GM21526 (cell line): Measurements from ENCODE around the gene SCARF2.
"Not testable (repeated sequence)": the region's sequence is repeated elsewhere in the genome, so short reads cannot be mapped to it uniquely, and the experiment has no call there.

ENCODE experiments used
- ATAC-seq: cut with Tn5 transposase; IDR thresholded peaks from one replicate; pipeline ENCODE4 v1.9.1; 2021; ENCODE audit warnings: moderate library complexity; ENCODE audit not compliant: unreplicated experiment, low FRiP score

SCARF2 gene

DNA sequence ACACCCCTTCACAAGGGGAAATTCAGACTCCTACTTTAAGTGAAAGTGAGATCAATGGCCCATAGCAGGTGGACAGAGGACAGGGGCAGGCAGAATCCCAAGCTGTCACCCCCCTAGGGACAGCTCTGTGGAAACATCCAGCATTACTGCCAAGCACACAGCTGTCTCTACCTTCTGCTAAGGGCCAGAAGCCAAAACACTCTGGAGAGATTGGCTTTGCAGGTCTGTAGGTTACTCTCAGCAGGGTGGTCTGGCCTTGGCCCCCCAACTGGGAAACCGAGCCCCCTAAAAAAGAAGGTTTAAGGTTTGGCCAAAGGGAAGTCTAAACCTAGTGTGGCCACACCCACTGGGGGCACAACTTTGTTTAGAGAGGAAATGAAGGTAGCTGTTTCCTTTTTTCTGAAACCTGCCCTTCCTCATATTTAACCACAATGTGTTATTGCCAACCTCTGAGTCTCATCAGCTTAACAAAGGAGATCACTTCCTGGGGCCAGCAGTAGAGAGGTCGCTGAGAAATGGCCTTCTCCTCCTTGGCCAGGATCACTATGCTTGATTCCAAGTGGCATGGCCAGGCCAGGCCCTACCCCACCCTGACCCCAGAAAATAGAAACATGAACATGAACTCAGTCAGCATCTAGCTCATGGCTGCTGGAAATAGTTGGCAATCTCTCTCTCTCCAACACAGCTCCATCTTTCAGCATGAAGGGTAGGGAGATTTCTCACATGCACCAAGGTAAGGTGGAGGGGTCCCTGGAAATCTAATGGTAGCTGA, 25.9 kb upstream of the SCARF2 start:
- no peak for ATAC-seq

DNA sequence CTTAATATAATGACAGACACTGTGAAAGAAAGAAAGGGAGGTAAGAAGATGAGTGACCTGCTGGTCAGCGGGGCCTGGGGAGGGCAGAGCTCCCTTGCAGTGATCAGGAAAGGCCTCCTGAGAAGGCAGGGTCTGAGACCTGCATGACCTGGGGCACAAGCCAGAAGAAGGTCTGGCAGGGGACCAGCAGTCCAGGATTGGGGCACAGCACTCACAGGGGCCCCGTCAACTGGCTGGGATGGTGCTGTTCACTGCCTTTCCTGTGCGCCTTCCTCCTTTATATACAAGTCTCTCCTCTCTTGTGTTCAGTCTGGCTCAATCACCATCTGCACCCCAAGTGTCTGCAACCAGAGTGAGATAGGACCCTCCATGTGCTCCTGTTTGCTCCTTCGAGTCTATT, 22.2 kb upstream of the SCARF2 start:
- no peak for ATAC-seq

DNA sequence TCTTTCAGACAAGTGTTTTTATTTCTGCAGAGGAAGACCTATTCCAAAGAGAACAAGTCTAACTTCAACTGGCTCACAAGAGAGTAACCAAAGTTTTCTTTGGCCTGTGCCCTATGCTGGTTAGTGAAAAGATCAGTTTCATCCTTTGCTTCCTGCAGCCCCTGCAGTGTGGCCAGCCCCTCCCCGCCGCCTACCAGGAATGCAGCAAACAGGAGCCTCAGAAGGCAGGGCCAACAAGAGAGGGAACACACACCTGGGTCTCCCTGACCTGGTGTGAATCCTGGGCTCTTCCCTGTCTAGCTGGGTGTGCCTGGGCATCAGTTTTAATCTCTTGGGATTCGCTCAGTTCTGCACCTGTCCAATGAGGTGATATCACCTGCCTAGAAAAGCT, 21.5 kb upstream of the SCARF2 start:
- ATAC-seq, result no peak

DNA sequence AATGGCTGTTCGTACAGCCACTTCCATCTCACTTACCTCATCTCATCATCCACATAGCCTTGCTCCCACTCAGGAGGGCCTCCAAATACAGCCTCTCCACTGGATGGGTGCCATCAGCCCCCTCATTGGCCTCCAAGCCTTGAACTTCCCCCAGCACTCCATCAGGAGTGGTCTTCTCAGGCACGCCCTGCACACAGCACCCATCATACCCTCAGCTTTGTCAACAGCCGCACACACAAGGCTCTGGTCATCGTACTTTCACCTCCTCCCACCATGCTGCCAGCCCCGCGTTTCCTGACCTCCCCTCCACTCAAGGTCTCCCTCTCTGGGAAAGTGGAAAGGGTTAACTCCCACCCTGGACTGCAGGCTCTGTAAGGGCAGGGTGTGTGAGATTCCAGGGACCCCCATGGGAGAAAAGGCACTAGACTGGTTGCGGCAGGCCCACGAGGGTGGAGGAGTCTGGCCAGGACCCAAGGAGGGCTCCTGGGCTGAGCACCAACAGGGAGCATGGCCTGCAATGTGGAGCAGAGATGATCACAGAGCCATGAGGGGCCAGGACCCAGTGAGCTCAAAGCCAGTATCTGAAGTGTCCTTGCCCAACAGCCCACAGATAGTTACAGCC, 21.0 kb upstream of the SCARF2 start:
- ATAC-seq, result no peak

DNA sequence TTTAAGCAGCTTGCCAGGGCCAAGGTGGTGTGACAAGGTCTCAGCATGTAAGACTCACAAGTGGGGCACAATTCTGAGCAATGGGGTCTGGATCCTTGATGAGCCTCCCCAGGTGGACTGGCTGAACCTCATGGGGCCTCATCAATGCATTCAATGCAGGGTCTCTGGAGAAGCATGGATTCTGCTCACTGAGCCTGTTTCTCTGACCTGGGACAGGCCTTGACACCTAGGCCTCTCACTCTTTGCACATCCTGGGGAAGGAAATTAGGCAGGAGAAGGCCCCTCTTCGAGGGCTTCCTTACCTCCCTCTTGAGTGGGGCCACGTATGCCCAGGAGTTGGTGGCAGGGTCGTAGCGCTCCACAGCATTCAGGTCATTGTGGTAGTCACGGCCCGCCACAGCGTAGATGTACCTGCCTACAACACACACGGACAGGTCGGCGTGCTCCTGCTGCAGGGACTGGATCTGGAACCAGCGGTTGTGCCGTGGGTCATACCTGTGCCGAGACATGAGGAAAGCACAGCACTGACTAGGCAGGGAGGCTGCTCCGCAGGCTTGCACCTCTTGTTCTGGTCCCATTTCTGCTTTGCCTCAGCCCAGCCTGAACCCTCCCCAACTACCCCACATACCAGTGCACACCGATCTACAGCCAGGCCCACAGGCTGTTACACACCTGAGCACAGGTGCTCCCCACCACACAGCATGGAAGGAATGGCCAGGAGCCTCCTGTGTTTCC, 20.0 kb upstream of the SCARF2 start:
- ATAC-seq, result no peak

DNA sequence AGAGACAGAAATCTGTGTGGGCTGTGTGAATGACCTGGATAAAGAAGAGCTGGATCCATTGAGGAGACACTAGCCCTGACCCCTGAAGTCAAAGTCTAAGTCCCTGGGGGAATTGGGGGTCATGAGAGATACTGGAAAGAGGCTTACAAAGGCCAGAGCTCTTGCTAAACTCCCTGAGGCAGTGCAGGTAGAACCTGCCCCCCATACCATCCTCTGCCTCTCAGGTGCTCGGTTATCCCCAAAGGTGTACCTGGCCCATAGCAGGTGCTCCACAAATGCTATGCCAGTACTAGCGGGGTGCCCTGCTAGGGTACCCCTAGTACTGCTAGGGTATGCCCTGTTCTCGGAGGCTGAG, 19.1 kb upstream of the SCARF2 start:
- ATAC-seq, result no peak

DNA sequence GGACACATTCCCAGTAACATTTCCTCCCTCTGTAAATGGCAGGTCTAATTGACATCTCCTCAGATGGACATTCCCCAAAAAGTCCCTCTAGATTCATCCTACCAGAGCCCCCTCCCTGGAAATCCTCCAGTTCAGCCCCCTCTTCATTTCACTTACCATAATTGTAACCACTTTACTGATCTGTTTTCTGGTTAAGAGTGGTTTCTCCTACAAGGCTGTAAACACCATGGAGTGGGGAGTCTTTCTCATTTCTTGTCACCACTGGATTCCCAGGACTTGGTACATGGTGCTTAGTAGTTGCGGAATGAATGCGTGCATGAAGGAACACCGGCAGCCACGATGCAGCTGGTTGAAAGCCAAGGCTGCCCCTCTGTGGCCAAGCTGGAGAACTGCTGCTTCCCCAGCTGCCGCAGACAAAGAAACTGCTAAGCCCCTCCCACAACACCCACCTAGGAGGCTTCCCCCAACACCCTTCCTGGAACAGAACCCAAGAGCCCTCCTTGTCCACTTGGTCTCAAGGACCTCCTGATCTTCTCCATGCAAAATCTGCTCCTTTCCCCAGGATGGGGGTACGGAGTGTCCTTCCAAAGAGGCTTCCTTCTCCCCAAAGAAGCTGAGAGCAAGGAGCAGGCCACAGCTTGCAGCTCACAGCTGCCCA, 18.6 kb upstream of the SCARF2 start:
- no peak for ATAC-seq

DNA sequence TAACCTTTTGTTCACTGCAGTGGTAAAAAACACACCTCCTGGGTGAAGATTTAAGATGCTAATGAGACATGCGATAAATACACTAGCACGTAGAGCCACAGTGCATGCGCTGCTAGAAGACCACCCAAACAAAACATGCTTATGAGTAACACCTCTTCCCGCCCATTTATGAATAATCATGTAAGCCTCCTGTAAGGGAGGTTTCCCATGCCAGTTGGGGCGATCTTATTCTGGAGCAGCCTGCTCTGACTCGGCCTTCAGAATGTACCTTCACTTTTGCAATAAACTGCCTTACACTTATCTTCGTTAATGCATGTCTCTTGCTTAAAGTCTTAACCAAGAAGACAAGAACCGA, 18.1 kb upstream of the SCARF2 start:
- ATAC-seq, result no peak

DNA sequence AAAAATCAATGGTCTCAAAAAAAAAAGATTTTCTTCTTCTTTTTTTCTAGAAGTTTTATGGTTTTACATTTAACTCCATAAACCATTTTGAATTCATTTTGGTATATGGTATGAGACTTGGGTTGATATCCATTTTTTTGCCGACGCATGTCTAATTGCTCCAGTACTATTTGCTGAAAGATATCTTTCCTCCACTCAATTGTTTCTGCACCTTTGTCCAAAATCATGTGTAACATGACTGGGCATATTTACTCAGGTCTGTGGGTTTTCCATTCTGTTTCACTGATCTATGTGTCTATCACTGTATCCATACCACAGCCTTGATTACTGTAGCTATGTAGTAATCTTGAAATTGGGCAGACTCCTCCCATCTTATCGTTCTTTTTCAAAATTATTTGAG, 15.6 kb upstream of the SCARF2 start:
- ATAC-seq, result no peak

DNA sequence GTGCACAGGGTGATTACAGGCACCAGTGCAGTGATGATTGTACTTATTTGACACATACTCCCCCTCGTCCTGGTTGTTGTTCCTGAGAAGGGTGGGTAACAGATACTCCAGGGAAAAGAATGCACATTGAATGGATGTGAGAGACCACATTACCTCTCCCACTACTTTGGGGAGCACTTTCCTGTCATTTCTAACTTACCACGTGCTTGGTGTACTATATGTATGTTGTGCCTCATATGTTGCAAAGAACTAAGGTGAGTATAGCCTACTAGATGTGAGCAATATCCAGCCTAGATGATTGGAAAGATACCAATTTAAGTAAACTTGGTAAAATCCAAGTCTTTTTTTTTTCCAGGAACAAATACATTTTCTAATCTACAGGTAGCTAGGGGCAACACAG, 14.3 kb upstream of the SCARF2 start:
- ATAC-seq, result no peak

DNA sequence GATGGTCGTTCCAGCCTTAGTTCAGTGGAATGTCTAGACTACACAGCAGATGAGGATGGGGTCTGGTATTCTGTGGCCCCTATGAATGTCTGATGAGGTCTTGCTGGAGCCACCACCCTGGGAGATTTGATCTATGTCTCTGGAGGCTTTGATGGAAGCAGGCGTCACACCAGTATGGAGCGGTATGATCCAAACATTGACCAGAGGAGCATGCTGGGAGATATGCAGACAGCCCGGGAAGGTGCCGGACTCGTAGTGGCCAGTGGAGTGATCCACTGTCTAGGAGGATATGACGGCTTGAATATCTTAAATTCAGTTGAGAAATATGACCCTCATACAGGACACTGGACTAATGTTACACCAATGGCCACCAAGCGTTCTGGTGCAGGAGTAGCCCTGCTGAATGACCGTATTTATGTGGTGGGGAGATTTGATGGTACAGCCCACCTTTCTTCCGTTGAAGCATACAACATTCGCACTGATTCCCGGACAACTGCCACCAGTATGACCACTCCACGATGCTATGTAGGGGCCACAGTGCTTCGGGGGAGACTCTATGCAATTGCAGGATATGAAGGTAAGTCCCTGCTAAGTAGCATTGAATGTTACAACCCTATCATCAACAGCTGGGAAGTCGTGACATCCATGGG, 13.6 kb upstream of the SCARF2 start:
- ATAC-seq, result not testable (repeated sequence)

DNA sequence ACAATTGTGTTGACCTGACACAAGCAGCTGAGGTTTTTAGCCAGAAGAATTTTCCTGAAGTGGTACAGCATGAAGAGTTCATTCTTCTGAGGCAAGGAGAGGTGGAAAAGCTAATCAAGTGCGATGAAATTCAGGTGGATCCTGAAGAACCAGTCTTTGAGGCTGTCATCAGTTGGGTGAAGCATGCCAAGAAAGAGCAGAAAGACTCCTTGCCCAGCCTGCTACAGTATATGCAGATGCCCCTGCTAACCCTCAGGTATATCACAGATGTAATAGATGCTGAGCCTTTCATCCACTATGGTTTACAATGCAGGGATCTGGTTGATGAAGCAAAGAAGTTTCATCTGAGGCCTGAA, 12.9 kb upstream of the SCARF2 start:
- ATAC-seq, result no peak

DNA sequence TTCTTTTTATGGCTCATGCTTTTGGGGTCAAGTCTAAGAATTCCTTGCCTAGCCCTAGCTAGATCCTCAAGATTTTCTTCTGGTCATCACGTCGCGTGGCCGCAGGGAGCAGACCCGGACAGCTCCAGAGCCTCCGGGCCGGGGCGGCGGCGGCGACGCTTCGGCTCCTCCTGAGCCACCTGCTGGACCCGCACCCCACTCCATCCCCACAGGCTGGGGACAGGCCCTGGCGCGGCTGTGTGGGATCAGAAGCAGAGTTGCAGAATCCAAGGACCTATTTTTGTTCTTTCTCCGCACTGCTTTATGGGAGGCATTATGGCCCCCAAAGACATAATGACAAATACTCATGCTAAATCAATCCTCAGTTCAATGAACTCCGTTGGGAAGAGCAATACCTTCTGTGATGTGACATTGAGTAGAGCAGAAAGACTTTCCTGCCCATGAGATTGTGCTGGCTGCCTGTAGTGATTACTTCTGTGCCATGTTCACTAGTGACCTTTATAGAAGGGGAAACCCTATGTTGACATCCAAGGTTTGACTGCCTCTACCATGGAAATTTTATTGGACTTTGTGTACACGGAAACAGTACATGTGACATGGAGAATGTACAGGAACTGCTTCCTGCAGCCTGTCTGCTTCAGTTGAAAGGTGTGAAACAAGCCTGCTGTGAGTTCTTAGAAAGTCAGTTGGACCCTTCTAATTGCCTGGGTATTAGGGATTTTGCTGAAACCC, 12.4 kb upstream of the SCARF2 start:
- no peak for ATAC-seq

DNA sequence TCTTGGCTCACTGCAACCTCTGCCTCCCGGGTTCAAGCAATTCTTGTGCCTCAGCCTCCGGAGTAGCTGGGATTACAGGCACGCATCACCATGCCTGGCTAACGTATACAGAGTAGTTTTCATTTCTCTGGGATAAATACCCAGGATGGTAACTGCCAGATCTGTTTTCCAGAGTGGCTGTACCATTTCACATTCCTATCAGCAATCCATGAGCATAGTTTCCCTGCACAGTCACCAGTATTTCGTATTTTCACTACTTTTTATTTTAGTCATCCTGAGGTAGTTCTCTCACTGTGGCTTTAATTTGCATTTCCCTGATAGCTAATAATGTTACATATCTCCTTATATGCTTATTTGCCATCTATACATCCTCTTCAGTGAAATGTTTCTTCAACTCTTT, 11.0 kb upstream of the SCARF2 start:
- no peak for ATAC-seq

DNA sequence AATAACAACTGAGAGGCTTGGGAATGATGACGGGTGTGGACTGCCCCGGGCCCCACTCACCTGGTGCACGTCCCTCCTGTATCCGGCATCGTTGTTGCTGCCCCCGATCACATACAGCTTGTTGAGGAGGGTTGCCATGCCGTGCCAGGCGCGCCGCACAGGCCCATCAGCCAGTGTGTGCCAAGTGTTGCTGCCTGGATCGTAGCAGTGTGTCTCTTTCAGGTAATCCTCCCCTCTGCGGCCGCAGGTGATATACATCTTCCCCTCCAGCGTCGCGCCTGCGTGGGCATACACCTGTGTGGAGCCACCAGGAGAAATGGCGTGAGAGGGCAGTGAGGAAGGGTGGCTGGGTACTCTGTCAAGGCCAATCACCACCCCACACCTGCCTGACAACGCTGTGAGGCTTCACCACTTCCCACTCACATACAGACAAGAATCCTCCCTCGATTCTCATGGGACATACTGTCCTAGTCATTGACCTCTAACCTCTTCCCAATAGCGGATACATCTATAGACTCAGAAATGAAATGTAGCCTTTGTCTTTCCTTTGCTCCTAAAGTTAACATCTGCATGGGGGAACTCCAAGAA, 8.9 kb upstream of the SCARF2 start:
- no peak for ATAC-seq

DNA sequence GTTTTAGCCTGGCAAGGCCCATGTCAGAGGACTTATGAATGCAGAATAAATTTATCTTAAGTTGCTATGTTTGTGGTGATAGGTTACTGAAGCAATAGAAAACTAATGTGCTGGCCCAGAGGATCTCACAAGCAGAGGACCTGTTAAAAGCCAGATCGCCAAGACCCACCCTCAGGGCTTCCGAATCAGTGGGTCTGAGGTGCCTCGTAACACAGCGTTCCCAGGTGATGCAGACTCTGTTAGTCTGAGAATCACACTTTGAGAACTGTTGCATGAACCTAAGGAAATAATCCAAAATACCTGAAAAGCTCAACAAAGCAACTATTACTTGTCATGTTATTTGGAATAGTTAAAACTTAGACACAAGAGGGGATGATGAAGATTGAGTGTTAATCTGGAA, 6.7 kb upstream of the SCARF2 start:
- ATAC-seq, result no peak

DNA sequence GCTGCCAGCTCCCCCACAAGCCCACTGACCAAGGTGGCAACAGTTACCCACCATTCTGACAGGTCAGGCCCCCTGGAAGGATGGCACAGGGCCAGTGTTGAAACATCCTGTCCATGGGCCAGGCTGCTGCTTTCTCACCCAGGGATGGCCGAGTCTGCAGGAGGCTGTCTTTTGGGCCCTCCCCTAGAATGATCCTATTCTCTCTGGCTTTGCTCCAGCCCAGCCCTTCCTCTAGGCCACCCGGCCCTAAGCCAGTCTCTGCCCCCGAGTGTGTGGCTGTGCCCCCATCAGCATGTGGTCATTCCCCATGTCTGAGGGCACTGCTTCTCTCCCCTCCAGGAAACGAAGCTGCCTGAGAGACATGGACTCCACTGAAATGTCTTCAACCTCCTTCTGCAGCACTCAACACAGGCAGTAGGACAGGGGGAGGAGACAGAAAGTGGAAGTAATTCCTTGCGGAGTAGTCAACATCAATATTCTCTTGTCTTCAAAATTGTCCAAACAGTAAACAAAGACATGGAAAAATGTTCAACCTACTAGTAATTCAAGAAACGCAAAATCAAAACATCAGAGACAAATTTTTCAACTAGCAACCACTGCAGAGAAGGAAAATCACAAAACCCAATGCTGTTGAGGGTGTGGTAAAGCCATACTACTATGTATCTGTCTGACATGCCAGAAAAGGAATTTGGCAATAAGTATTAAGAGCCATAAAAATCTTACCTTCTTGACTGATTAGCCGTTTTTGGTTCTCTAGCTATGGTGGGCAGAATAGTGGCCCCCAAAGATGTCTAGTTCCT, 5.1 kb upstream of the SCARF2 start:
- ATAC-seq, result no peak

DNA sequence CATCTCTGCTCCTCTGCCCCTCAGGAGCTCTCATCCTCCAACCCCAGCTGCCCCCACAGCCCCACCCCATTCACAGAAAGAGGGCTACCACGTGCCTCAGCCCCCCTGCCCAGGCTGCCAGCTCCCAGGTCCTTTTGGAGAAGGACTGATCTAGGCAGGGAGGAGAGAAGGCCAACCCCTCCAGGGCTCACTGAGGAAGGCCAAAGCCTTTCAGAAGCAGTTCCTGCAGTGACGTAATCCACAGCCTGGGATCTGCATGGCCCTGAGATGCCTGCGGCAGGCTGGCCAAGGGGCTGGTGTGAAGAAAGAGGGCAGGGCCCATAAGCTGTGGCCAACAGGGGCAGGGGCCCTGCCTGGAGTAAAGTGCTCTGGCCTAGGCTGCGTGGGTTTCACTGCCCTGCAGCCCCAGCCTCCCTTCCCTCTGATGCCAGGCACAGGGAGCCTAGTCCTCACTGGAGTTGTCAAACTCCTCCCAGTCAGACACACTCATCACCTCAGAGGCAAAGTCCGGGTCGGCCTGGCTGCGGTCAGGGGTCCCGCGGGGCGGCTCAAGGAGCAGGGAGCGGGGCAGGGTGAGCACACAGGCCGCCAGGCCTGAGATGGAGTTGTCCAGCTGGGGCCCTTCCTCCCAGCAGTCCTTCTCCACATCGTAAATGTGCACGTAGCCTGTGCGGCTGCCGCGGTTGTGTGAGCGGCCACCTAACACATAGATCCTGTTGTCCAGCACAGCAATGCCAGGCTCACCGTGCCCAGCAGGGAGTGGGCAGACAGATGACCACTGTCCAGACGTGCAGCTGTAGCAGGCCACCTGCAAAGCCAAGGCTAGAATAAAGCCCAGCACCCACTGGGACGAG, 4.2 kb upstream of the SCARF2 start:
- ATAC-seq, result no peak
